SH-SY5Y (cell line): ENCODE data around the gene WHRN.

ENCODE experiments used
- GATA2 ChIP-seq: IDR thresholded peaks from 2 replicates; pipeline ENCODE4 v1.6.1; 2011; ENCODE audit warnings: mild to moderate bottlenecking, low read depth, low read length
- GATA3 ChIP-seq: IDR thresholded peaks from 2 replicates; pipeline ENCODE4 v1.6.1; 2011; ENCODE audit warnings: low read depth, mild to moderate bottlenecking, low read length, moderate library complexity

The WHRN gene

DNA sequence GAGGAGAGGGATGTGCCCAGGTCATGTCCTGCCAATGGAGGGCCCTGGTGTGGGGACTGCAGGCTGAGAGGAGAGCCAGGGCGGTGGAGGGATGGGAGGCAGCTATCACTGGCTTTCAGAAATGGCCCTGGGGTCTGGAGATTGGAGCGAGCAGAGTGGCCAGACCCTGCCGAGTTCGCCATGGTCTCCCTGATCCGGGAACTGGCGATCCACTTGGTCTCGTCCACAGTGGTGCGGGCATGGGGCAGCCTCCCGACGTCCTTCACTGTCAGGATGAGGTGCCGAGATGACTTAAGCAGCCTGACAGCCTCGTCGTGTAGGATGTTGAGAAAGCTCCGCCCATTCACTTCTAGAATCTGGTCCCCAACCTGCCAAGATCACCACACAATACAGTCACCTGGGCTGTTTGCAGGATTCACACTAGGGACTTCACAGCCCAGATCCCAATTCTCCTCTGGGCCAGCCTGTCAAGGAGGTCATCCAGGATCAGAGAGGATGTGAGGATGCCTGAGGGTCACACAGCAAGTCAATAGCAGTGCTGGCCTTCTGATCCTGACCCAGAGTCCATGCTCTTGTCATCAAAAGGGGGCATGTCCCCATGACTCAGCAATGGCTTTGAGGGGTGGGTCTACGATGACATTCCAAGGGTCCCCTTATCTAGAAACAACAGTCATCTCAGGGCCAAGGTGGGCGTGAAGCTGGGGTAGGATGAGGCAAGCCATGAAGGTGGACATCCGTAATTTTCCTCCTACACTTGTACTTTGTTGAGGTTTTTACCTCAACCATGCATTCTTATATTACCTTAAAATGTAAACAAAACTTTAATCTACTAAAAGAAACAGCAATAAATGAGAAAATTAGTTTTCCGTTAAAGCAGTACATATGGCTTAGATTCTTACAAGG is 79.0 kb downstream of the WHRN start:
- TF ChIP-seq GATA2 (no peak), GATA3 (no peak)

DNA sequence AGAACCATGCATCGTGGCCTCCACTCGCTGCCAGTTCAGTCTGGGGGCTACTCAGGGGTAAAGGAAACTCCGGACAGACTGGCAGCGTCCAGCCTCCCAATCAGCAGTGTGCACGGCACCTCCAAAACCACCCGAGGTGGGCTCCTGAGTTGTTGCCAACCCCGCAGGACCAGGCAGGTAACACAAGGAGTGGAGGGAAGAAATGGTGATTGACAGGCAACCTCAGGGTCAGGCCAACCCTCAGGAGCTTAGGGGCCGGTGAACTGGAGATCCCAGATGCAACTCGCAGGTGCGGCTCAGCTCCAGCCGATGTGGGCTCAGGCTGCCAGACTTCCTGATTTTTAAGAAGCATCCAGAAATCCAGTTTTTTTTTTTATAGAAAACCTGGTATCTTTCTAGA is 80.1 kb downstream of the WHRN start:
- no peak for TF ChIP-seq GATA2
- TF ChIP-seq GATA3 = no peak

DNA sequence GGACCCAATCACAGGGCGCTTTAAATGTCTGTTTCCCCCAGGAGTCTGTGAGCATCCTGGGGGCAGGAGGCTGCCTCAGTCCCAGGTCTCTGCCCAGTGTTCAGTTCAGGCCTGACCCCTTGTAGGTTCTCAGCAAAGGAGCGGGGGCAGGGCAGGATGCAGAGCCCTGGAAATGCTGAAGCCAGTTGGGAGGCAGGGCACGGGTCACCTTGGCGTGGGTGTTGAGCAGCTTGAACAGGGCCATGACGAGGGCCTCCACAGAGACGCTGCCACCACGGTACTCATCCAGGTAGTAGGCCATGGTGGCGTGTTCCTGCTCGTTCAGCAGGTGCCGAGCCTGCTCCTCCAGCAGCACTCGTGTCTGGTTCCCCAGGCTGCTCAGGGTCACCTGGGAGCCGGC is 81.1 kb downstream of the WHRN start:
- TF ChIP-seq GATA2 (no peak), GATA3 (no peak)

DNA sequence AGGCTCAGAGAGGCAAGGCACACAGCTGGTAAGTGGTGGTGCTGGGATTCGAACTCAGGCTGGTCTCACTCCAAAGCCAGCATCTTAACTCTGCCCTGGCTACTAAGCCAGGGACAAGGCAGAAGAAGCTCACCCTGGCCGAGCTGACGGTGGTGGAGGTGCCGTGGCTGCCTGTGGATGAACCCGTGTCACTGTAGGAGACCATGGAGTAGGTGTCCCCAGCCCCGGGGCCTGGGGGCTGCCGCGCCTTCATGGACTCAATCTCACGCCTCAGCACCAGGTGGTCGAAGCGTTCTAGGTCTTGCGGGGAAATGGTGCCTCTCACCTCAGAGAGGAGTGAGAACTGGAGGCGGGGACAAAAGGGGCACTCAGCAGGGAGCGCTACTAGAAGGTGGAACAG is 82.1 kb downstream of the WHRN start:
- TF ChIP-seq GATA2 = no peak
- TF ChIP-seq GATA3 = no peak

DNA sequence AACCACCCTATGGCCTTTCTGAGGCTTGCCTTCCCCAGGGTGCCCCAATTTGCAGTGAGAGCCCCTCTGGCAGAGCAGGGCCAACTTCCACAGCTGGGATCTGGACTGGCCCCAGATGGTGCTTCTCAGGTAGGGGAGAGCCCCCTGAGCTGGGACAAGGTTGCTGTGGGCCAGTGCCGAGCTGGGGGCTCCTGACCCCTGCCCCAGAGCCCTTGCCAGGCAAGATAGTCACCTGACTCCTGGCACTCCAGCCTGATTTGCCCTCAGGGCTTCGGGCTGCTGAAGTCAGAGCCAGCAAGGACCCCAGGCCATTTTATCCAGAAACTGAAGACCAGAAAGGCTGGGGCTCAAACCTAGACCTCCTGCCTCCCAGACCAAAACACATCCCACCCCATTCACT is 84.1 kb downstream of the WHRN start:
- TF ChIP-seq GATA3 (no peak), GATA2 (no peak)

DNA sequence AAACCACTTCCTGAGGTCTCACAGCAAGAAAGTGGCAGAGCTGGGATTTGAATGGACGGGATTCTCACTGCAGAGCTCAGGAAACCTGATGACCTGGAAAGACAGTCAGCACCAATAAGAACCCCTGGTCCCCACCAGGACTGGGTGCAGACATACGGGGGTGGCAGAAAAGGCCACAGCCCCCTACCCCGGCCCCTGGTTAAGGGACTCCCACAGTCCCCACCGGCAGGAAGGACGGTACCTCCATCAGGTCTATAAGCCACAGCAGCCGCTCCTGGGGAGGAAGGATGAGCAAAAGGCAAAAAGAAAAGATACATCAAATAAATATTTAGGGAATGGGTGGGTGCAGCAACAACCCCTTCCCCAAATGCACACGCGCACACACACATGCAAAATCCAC is 85.5 kb downstream of the WHRN start:
- no peak for TF ChIP-seq GATA3
- no peak for TF ChIP-seq GATA2

DNA sequence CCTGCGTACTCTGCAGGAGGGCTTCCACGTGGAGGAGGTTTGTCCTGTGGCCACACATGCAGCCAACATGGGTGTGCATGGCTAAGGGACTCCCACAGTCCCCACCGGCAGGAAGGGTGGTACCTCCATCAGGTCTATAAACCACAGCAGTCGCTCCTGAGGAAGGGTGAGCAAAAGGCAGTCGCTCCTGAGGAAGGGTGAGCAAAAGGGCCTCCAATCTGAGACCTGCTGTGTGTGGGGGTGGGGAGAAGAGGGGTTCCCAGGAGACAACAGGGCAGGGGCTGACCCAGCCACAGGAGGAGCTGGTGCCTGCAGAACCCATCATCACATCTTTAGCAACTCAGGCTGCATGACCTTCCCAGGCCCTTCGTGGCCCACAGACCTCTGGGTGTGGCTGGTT is 87.2 kb downstream of the WHRN start:
- TF ChIP-seq GATA2 (no peak), GATA3 (no peak)

DNA sequence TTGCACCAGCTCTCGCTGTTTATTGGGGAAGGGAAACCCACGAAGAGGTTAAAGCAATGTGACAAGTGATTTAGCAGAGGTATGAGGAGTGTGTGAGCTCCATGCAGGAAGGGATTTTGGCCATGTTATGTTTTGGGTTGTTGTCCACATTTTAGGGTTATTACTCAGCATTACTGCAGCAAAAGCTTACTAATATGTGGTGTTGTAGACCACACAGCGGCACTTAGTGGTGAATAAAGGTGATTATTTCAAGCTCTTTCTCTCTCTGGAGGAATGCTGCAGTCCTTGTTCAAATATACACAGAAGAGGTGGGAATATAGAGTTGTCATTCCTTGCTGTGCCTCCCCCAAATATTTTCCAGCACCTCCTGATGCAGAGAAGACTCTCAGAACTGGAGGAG is 87.8 kb downstream of the WHRN start:
- TF ChIP-seq GATA2 (no peak), GATA3 (no peak)

DNA sequence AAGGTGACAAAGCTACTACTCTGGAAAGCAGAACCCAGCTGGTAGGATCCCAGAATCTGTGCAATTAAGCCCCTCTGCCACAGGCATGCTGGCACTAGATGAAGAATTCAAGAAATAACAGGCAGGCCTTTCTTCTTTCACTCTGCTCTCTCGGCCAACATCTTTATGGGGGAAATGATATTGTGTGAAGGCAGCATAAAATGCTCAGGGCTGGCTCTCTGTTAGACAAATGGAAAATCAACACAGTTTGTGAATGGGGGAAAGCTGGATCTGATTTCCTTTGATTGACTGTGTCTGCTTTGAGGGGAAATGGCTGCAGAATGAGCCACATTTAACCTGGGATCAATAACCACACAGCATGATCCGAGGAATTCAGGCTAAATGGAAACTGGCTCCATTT is 88.4 kb downstream of the WHRN start:
- TF ChIP-seq GATA3 (no peak), GATA2 (no peak)

DNA sequence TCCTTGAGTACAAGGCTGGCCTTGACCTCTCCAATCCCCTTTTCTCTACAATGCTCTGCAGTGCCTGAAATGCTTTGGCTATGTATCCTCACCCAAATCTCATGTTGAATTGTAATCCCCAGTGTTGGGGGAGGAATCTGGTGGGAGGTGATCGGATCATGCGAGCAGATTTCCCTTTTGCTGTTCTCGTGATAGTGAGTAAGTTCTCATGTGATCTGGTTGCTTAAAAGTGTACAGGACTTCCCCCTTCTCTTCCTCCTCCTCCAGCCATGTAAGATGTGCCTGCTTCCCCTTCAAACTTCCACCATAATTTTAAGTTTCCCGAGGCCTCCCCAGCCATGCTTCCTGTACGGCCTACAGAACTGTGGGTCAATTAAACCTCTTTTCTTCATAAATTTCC is 89.0 kb downstream of the WHRN start:
- TF ChIP-seq GATA2 = no peak
- TF ChIP-seq GATA3 = no peak

DNA sequence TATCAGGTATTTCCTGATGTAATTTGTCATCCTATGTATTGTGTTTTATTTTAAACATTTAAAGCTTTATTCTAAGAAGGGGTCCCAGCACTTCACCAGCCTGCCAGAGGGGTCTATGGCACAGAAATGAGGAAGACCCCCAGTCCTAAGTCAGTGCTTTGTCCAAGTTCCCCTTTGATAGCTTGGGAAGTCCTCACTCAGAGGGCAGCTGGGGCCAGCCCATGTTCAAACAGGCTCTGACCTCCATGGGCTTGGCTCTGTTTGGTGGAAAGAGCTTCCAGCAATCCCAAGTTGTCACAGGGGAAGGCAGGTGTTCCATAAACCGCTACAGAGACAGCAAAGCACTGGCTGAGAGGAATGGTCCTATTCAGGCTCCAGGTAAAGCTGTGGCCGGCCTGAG is 90.9 kb downstream of the WHRN start:
- TF ChIP-seq GATA3 = no peak

DNA sequence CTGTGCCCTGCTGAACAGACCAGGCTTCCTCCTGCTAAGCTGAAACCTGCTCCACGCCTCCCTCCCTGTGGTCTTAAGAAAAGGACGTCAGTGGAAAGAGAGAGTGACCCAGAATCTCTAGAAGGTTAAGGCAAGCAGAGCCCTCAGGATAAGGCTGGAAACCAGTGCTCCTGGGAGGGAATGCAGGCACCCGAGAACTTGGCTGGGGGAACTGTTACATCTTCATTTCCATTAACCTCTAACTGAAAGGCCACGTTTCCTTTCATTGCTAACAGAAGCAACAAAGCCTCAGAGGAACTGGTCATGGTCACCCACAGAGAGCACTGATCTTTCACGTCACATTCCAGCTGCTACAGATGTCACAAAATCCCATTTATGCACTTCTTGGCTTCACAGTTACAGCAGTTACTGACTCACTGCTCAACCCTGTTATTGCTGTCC is 91.4 kb downstream of the WHRN start:
- no peak for TF ChIP-seq GATA2

DNA sequence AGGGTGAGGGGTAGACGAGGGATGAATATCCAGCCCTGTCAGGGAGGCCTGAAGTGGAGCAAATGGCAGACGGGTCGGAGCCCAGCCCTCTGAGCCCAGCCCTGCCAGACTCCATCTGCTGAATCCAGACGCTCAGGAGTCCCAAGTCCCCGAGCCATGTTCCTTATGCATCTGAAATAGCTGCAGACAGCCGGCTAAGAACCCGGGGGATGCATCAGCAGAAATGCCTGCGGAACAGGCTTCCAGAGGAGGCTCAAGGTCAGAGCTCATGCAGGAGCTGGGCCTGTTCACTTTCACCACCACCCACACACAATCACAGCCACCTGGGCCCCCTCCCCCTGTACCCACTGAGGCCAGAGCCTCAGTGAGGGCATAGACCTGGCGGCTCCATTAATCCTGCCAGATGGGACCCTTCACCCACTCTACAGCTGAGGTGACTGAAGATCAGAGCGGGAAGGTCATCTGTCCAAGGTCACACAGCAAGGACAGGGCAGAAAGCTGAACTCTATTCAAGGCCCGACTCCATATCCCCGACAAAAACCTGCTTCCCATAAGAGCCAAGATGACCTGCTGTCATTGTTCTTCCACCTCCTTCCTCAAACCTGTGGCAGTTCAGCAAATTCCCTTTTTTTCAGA is 93.1 kb downstream of the WHRN start:
- TF ChIP-seq GATA2 = no peak
- no peak for TF ChIP-seq GATA3

DNA sequence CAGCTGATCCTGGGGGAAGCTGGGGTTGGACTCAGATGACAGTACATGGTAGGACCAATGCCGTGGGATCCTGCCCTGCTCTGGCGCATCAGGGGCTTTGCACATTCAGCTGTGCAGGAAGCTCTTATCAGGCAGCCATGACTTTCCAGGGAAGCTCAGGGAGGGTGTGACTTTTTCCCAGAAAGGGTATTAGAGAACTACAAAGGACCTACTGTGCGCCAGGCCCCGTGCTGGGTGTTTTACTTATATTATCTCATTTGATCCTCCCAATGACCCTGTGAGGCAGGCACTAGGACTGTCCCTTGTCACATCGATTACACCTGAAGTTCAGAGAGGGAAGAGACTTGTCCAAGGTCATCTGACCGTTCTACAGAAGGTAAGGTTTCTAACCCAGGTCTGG is 93.8 kb downstream of the WHRN start:
- TF ChIP-seq GATA3 (no peak), GATA2 (no peak)

DNA sequence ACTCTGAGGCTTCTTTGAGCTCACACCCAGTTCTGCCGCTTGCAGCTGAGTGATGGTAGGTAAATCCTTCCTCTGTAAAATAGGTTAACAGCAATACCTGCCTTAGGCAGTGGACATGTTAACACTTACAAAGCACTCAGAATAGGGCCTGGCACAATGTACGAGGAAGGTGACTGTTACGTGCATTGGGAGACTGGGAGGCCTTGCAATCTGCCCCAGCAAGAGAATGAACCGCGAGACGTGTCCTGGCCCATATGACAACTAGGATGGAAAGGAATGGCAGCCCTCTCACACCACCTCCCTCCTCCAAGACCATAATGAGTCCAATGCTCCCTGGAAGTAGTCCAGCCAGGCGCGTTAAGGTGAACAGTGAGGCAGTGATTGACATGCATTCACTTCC is 94.4 kb downstream of the WHRN start:
- TF ChIP-seq GATA3 (no peak), GATA2 (no peak)

DNA sequence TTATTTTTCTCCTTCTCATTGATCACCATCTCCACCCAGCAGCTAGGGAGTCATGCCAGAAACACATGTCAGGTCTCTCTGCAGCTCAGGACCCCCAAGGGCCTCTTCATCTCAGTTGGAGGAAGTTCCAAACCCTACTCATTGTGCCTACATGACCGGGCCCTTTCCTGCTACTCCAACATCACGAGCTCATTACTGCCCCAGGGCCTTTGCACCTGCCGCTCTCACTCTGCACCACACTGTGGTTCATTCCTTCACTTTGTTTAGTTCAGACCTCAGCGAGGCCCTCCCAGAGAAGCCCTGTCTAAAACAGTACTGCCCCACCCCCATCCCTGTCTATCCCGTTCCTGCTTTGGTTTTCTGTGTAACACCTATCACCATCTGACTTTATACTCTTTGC is 95.4 kb downstream of the WHRN start:
- no peak for TF ChIP-seq GATA3
- TF ChIP-seq GATA2 = no peak
